T-helper 17 cell (primary cell): ENCODE data around the gene CCDC116. TPM values are rescaled to one million over a fixed set of nuclear protein-coding genes. Genes with fewer than 3 reads are reported as not detected.
"Not testable (repeated sequence)": the region's sequence is repeated elsewhere in the genome, so short reads cannot be mapped to it uniquely, and the experiment has no call there.

Experiments
- ATAC-seq: fragments of 150-1000 bp; cut with Tn5 transposase; 2 replicates; pipeline ENCODE4 v1.10.0; 2021; ENCODE audit warnings: mild to moderate bottlenecking, moderate library complexity
- DNase-seq, 3 donors: peaks; one replicate each; pipeline versions ENCODE4 v3.0.0 to v3.0.0-alpha.2; 2020 to 2021
- H3K9me3 ChIP-seq: one replicate; pipeline ENCODE4 v1.7.0; 2013; ENCODE audit warnings: low read length, mild to moderate bottlenecking; ENCODE audit not compliant: control insufficient read depth, poor library complexity, severe bottlenecking
- H3K27ac Mint-ChIP-seq: one replicate; pipeline ENCODE4 v1.8.0; 2022; ENCODE audit warnings: mild to moderate bottlenecking, moderate library complexity, mixed read lengths
- H3K27me3 Mint-ChIP-seq: one replicate; pipeline ENCODE4 v1.8.0; 2022; ENCODE audit warnings: mixed read lengths
- H3K36me3 Mint-ChIP-seq: one replicate; pipeline ENCODE4 v1.8.0; 2022; ENCODE audit warnings: low read depth, mixed read lengths
- H3K4me1 Mint-ChIP-seq: one replicate; pipeline ENCODE4 v1.8.0; 2022; ENCODE audit warnings: mild to moderate bottlenecking, mixed read lengths
- H3K4me3 Mint-ChIP-seq: one replicate; pipeline ENCODE4 v1.8.0; 2022; ENCODE audit warnings: mild to moderate bottlenecking, moderate library complexity, mixed read lengths
- total RNA-seq, 4 donors: library from RNA in 2 of 4; stranded (reverse) in 2 of 4; gene quantifications; one replicate each; pipeline ENCODE4 v1.2.3 and lab custom pipeline; 2022 to 2026

The CCDC116 gene
- total RNA-seq, 2 donors from 2014 or later: 0.13 TPM; not detected in 1

GRCh38 chr22:21617337-21617736, 15.2 kb upstream of the CCDC116 start:
- not testable (repeated sequence) for ATAC-seq, H3K27me3 Mint-ChIP-seq, H3K4me1 Mint-ChIP-seq, H3K4me3 Mint-ChIP-seq, H3K9me3 ChIP-seq, H3K27ac Mint-ChIP-seq, H3K36me3 Mint-ChIP-seq, DNase-seq

GRCh38 chr22:21621025-21621424, 11.5 kb upstream of the CCDC116 start:
- no peak for ATAC-seq
- no peaks in the 10 kb centered on the region for H3K9me3 ChIP-seq
- Mint-ChIP-seq H3K36me3 (no peaks in the 10 kb centered on the region), H3K27ac (no peak overlapping the region), H3K4me3 (no peak overlapping the region), H3K27me3 (no peaks in the 10 kb centered on the region), H3K4me1 (peaks cover 14% of the 10 kb centered on the region)
- no peak for DNase-seq

- Mint-ChIP-seq H3K27me3 (no peaks in the 10 kb centered on the region), H3K4me1 (peaks cover 20% of the 10 kb centered on the region), H3K27ac (no peak overlapping the region), H3K4me3 (no peak overlapping the region), H3K36me3 (no peaks in the 10 kb centered on the region)
- H3K9me3 ChIP-seq: no peaks in the 10 kb centered on the region
- no peak for ATAC-seq
- DNase-seq: no peak
These were observed 10.3 kb upstream of the CCDC116 start for GRCh38 chr22:21622011-21622918.

- Mint-ChIP-seq H3K27me3 (no peaks in the 10 kb centered on the region), H3K27ac (peak overlapping the region; percentile 94), H3K36me3 (no peaks in the 10 kb centered on the region), H3K4me1 (peaks cover 22% of the 10 kb centered on the region), H3K4me3 (no peak overlapping the region)
- no peaks in the 10 kb centered on the region for H3K9me3 ChIP-seq
- no peak for ATAC-seq
- DNase-seq: no peak
These were observed 9.5 kb upstream of the CCDC116 start for GRCh38 chr22:21622919-21623647.

DNA sequence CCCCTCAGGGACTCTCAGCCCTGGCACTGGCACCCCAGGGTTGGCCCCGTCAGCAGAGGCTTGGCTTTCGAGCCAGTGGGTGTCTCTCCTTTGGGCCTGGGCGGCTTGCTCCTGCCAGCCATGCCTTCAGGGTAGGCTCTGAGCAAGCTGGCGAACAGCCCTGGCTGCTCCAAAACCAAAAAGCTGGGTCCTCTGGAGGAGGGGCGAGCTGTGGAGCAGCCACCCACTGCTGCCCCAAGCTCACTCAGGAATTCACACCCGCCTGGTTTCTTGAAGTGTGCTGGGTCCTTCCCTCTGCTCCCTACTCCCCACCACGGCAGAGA, 9.0 kb upstream of the CCDC116 start:
- peaks cover 25% of the 10 kb centered on the region for H3K4me1 Mint-ChIP-seq
- no peak for DNase-seq
- H3K9me3 ChIP-seq: no peaks in the 10 kb centered on the region

DNA sequence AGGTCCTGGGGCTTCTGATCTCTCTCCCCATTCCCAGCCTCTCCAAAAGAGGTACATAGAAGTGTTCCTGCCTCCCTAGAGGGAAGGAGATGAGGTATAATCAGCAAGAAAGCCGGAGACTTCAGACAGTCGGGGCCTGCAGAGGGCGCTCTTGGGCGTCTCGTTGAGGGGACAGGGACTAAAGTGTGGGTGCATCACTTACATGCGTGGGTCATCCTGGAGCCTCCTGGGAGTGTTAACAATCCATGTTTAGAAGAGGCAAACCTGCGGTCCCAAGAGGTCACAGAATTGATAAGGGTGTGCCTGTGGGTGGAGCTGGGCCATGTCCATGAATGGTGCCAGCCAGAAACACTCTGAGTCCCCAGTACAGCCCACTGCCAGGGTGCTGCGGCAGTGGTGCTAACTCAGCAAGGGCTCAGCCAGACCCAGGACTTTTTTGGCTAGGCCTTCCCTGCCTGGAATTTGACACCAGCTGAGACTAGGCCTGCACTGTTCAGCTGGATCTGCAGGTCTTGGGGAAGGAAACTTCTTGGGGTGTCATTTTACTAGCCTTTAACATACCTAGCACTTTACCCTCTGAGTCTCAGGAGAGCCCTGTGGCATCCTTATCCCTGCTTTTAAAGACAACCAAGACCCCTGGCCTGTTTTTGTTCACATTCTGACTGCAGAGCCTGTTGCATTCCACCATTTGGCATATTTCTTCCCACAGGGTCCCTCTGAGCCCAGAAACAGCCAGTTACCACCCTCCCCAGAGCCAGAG, 8.3 kb upstream of the CCDC116 start:
- H3K27me3 Mint-ChIP-seq: no peaks in the 10 kb centered on the region
- peak in 2 of 3 donors; percentile 25 to 41 for DNase-seq
- peaks cover 2% of the 10 kb centered on the region for H3K36me3 Mint-ChIP-seq

More for the DNA sequence above, 9.0 kb upstream of the CCDC116 start:
- no peak overlapping the region for H3K4me3 Mint-ChIP-seq
- no peak for ATAC-seq
- H3K27me3 Mint-ChIP-seq: no peaks in the 10 kb centered on the region
- H3K27ac Mint-ChIP-seq: peak overlapping the region; percentile 94
- no peaks in the 10 kb centered on the region for H3K36me3 Mint-ChIP-seq

GRCh38 chr22:21624880-21625791, 7.4 kb upstream of the CCDC116 start:
- ATAC-seq (no peak), DNase-seq (no peak)
- Mint-ChIP-seq H3K27me3 (no peaks in the 10 kb centered on the region), H3K27ac (peak overlapping the region; percentile 94), H3K36me3 (peaks cover 2% of the 10 kb centered on the region), H3K4me1 (peaks cover 25% of the 10 kb centered on the region), H3K4me3 (peak overlapping the region; percentile 47)
- H3K9me3 ChIP-seq: no peaks in the 10 kb centered on the region

More for the DNA sequence above, 8.3 kb upstream of the CCDC116 start:
- Mint-ChIP-seq H3K27ac (peak overlapping the region; percentile 94), H3K4me3 (peak overlapping the region; percentile 25), H3K4me1 (peaks cover 25% of the 10 kb centered on the region)
- ATAC-seq: peak; percentile 24
- H3K9me3 ChIP-seq: no peaks in the 10 kb centered on the region

GRCh38 chr22:21626073-21626734, 6.4 kb upstream of the CCDC116 start:
- Mint-ChIP-seq H3K4me3 (no peak overlapping the region), H3K36me3 (peaks cover 2% of the 10 kb centered on the region), H3K27me3 (no peaks in the 10 kb centered on the region), H3K4me1 (peaks cover 25% of the 10 kb centered on the region), H3K27ac (peak overlapping the region; percentile 94)
- H3K9me3 ChIP-seq: no peaks in the 10 kb centered on the region
- ATAC-seq (no peak), DNase-seq (no peak)

GRCh38 chr22:21626735-21627469, 5.7 kb upstream of the CCDC116 start:
- Mint-ChIP-seq H3K27ac (peak overlapping the region; percentile 74), H3K4me3 (peak overlapping the region; percentile 45), H3K27me3 (no peaks in the 10 kb centered on the region), H3K36me3 (peaks cover 2% of the 10 kb centered on the region), H3K4me1 (peaks cover 25% of the 10 kb centered on the region)
- no peak for ATAC-seq
- no peak for DNase-seq
- H3K9me3 ChIP-seq: no peaks in the 10 kb centered on the region

DNA sequence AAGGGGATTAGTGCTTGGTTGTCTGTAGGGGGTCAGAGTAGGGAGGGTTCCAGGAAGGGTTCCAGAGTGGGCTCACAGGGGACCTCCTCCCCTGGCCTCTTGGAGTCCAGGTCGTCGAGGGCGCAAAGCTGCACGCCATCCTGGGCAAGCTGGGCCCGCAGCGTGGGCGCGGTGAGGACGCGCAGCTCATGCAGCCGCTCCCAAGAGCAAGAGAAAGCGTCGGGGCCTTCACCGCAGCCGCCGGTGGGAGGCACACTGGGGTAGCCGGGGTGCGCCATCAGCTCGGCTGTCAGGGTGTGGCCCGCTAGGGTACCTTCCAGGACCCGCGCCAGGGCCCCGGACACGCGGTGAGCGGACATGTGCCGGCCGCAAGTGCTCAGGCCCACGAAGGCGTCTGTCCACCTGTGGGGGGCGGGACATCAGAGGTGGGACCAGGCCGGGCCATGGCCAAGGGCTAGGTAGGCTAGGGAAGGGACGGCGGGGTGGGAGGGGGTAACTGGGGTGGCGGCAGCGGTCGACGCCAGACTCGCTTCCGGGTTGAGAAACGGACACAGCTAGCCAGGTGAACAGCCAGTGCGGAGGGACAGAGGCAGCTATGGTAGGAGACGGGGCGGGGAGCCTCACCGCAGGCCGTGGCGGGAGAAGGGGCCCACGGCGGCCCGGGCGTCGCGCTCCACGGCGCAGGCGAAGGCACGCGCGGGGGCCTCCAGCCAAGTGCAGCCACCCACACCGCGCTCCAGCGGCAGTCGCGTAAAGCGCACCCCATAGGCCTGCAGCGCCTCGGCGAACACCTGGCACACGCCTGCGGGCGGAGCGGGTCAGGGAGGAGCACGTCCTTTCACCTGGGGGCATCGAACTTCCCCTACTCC, 3.9 kb upstream of the CCDC116 start:
- ATAC-seq: peak; percentile 2
- Mint-ChIP-seq H3K4me1 (peaks cover 30% of the 10 kb centered on the region), H3K27ac (peak overlapping the region; percentile 74), H3K27me3 (no peaks in the 10 kb centered on the region), H3K4me3 (peak overlapping the region; percentile 92), H3K36me3 (peaks cover 2% of the 10 kb centered on the region)
- no peak for DNase-seq
- no peaks in the 10 kb centered on the region for H3K9me3 ChIP-seq
